ENCODE results near the gene ANKRD11.

DNA sequence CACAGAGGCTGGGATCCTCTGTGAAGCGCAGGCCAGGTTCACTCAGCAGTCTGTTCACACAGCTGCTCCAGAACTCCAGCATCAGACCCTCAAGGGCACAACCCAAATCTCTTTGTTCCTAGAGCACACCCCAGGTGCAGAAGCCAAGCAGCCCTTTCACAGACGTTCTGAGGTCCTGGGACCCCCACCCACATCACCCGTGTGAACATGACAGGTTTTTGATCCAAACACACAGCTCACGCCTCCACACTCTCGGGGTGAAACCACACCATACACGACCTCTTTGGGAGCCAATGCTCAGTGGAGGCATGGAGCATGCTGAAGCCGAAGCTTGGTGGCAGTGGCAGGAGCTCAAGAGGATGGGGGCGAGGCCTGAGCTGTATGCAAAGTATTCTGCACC is 175.5 kb downstream of the ANKRD11 start:
- TF ChIP-seq, protein P1, sequence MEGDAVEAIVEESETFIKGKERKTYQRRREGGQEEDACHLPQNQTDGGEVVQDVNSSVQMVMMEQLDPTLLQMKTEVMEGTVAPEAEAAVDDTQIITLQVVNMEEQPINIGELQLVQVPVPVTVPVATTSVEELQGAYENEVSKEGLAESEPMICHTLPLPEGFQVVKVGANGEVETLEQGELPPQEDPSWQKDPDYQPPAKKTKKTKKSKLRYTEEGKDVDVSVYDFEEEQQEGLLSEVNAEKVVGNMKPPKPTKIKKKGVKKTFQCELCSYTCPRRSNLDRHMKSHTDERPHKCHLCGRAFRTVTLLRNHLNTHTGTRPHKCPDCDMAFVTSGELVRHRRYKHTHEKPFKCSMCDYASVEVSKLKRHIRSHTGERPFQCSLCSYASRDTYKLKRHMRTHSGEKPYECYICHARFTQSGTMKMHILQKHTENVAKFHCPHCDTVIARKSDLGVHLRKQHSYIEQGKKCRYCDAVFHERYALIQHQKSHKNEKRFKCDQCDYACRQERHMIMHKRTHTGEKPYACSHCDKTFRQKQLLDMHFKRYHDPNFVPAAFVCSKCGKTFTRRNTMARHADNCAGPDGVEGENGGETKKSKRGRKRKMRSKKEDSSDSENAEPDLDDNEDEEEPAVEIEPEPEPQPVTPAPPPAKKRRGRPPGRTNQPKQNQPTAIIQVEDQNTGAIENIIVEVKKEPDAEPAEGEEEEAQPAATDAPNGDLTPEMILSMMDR (IDR thresholded peaks at IDR 0.05; ENCODE audit: low read length): no peak
- no peak for TF ChIP-seq EZH2 (optimal IDR thresholded peaks at IDR 0.05; ENCODE audit: low read depth, low read length)

Measured in MM.1S (cell line).